MCF 10A (cell line): ENCODE results near the gene GJA8. TPM values are rescaled to one million over a fixed set of nuclear protein-coding genes. Genes with fewer than 3 reads are reported as not detected.

ENCODE experiments used
- BruUV-seq: library from RNA; stranded (reverse); fragments of 400-500 nt; replicated peaks from 2 replicates; lab custom pipeline; 2021; lab: Mats Ljungman, UMichigan
- CTCF ChIA-PET: fragments of 300-600 bp; sonication (Branson Sonifier 250); formaldehyde crosslinking; extraction: SDS; loops from one replicate; lab custom pipeline; 2021; ENCODE audit warnings: antibody characterized with exemption, inconsistent platforms; lab: Yijun Ruan, JAX
- POLR2A ChIA-PET: fragments of 300-600, 350-650 bp; sonication (Branson Sonifier 250); formaldehyde crosslinking; extraction: SDS; loops from one replicate; lab custom pipeline; 2020; ENCODE audit warnings: antibody characterized with exemption, inconsistent platforms; lab: Yijun Ruan, JAX
- DNase-seq: peaks from one replicate; pipeline ENCODE4 v3.0.0-alpha.2; 2018; ENCODE audit not compliant: unreplicated experiment
- H3K27ac Mint-ChIP-seq: one replicate; pipeline ENCODE4 v1.8.0; 2022; ENCODE audit warnings: mild to moderate bottlenecking, low read depth, mixed read lengths; ENCODE audit not compliant: unreplicated experiment
- H3K27me3 Mint-ChIP-seq: one replicate; pipeline ENCODE4 v1.8.0; 2022; ENCODE audit warnings: mixed read lengths; ENCODE audit not compliant: insufficient read depth, unreplicated experiment
- H3K36me3 Mint-ChIP-seq: one replicate; pipeline ENCODE4 v1.8.0; 2022; ENCODE audit warnings: mild to moderate bottlenecking, moderate library complexity, mixed read lengths; ENCODE audit not compliant: insufficient read depth, unreplicated experiment
- H3K4me1 Mint-ChIP-seq: one replicate; pipeline ENCODE4 v1.8.0; 2022; ENCODE audit warnings: mixed read lengths; ENCODE audit not compliant: insufficient read depth, unreplicated experiment
- H3K4me3 Mint-ChIP-seq: one replicate; pipeline ENCODE4 v1.8.0; 2022; ENCODE audit warnings: mild to moderate bottlenecking, moderate library complexity, mixed read lengths; ENCODE audit not compliant: unreplicated experiment
- H3K9me3 Mint-ChIP-seq: one replicate; pipeline ENCODE4 v1.8.0; 2022; ENCODE audit warnings: mixed read lengths; ENCODE audit not compliant: unreplicated experiment
- CTCF ChIP-seq: fragments of 200-600 bp; IDR thresholded peaks from one replicate; pipeline ENCODE4 v1.8.0; 2022; ENCODE audit warnings: antibody characterized with exemption, mild to moderate bottlenecking; ENCODE audit not compliant: unreplicated experiment
- intact Hi-C: fragments of 100-400 bp; cut with micrococcal nuclease; formaldehyde crosslinking; loops from 2 replicates; pipeline ENCODE4 v1.14.1; 2022
- total RNA-seq: library from RNA; stranded (reverse); gene quantifications from 2 replicates; pipeline ENCODE4 v1.2.3, GENCODE V29; 2022

GJA8 gene
- total RNA-seq, 1 experiment from 2014 or later = not detected

- Mint-ChIP-seq H3K9me3 (no peaks in the 10 kb centered on the region), H3K4me3 (no peak overlapping the region), H3K27ac (no peak overlapping the region), H3K4me1 (peaks cover 6% of the 10 kb centered on the region), H3K27me3 (no peaks in the 10 kb centered on the region), H3K36me3 (no peaks in the 10 kb centered on the region)
- no TSS peak for BruUV-seq
- POLR2A ChIA-PET = interaction anchor here (0.6 to 1.4 kb wide), 2 partner anchors 170 to 180 kb away, joined by 3 to 8 read pairs; no protein-coding TSS in a partner anchor
- intact Hi-C loops = loop anchor here (5.0 kb wide), 2 partner anchors 264 to 619 kb away; no protein-coding TSS in a partner anchor
- CTCF ChIA-PET = interaction anchor here (0.6 to 7.9 kb wide), 18 partner anchors 8 to 617 kb away, joined by 3 to 149 read pairs (median 10); partner anchors contain the start of gene GJA8
- no peak for TF ChIP-seq CTCF
- no peak for DNase-seq
Observed at GRCh38 chr1:147891088-147891487, 11.5 kb upstream of the GJA8 start.

- no peak overlapping the region for H3K27ac Mint-ChIP-seq
- ChIA-PET CTCF (interaction anchor here (0.6 to 7.9 kb wide), 56 partner anchors 10 to 618 kb away, joined by 3 to 149 read pairs (median 6); partner anchors contain the start of genes ACP6 and GJA8), POLR2A (interaction anchor here (0.6 to 1.2 kb wide), 7 partner anchors 168 to 377 kb away, joined by 3 to 5 read pairs (median 3); no protein-coding TSS in a partner anchor)
- H3K36me3 Mint-ChIP-seq = no peaks in the 10 kb centered on the region
- BruUV-seq = no TSS peak
- H3K9me3 Mint-ChIP-seq = no peaks in the 10 kb centered on the region
- DNase-seq = peak; percentile 27
- no peak overlapping the region for H3K4me3 Mint-ChIP-seq
- peaks cover 16% of the 10 kb centered on the region for H3K4me1 Mint-ChIP-seq
- TF ChIP-seq CTCF = no peak
- intact Hi-C loops = loop anchor here (1.0 to 5.0 kb wide), 7 partner anchors 168 to 620 kb away; no protein-coding TSS in a partner anchor
- H3K27me3 Mint-ChIP-seq = no peaks in the 10 kb centered on the region
Observed at GRCh38 chr1:147892216-147892615, 10.4 kb upstream of the GJA8 start.

- ChIA-PET CTCF (interaction anchor here (0.6 to 7.9 kb wide), 73 partner anchors 8 to 619 kb away, joined by 3 to 149 read pairs (median 5); partner anchors contain the start of genes ACP6 and GJA8), POLR2A (interaction anchor here (0.8 to 1.2 kb wide), 7 partner anchors 169 to 377 kb away, joined by 3 to 6 read pairs (median 5); no protein-coding TSS in a partner anchor)
- Mint-ChIP-seq H3K36me3 (no peaks in the 10 kb centered on the region), H3K4me3 (no peak overlapping the region), H3K4me1 (peaks cover 21% of the 10 kb centered on the region), H3K27ac (no peak overlapping the region), H3K27me3 (no peaks in the 10 kb centered on the region), H3K9me3 (no peaks in the 10 kb centered on the region)
- peak; percentile 77 for DNase-seq
- BruUV-seq = no TSS peak
- intact Hi-C loops = loop anchor here (1.0 to 5.0 kb wide), 7 partner anchors 168 to 620 kb away; no protein-coding TSS in a partner anchor
- peak; percentile 93 for TF ChIP-seq CTCF
Observed at GRCh38 chr1:147892731-147893214, 9.8 kb upstream of the GJA8 start.

GRCh38 chr1:147895123-147895522 is 7.5 kb upstream of the GJA8 start:
- DNase-seq = peak; percentile 23
- Mint-ChIP-seq H3K36me3 (no peaks in the 10 kb centered on the region), H3K27me3 (peaks cover 10% of the 10 kb centered on the region), H3K27ac (no peak overlapping the region), H3K4me3 (no peak overlapping the region), H3K9me3 (no peaks in the 10 kb centered on the region), H3K4me1 (peaks cover 19% of the 10 kb centered on the region)
- POLR2A ChIA-PET = interaction anchor here (0.7 to 1.4 kb wide), 7 partner anchors 11 to 622 kb away, joined by 3 to 8 read pairs (median 3); partner anchors contain the start of gene ACP6
- no peak for TF ChIP-seq CTCF
- CTCF ChIA-PET = interaction anchor here (0.7 to 2.8 kb wide), 9 partner anchors 14 to 401 kb away, joined by 3 to 25 read pairs (median 4); no protein-coding TSS in a partner anchor
- BruUV-seq = no TSS peak
- intact Hi-C loops = no loop called here
